ENCODE data around the gene GORASP1. TPM values are rescaled to one million over a fixed set of nuclear protein-coding genes. Genes with fewer than 3 reads are reported as not detected.

Gene GORASP1
- polyA plus RNA-seq, 1 donor (not counting 4 experiments of a cell fraction or from before 2014, with no cell fraction given): 43.7 TPM

GRCh38 chr3:39130693-39131265 is 23.4 kb upstream of the GORASP1 start:
- no peak overlapping the region for H3K9ac ChIP-seq (ENCODE audit: control insufficient read depth, extremely low read depth, insufficient read depth, low read length)
- no peak overlapping the region for H3K4me3 ChIP-seq (ENCODE audit: control insufficient read depth in 2 of 3, extremely low read depth in 1 of 3, insufficient read depth in 2 of 3, low read depth in 1 of 3, low read length in 3 of 3)
- TF ChIP-seq CTCF (optimal IDR thresholded peaks at IDR 0.05 in 1 of 3, IDR thresholded peaks at IDR 0.05 in 1 of 3, conservative IDR thresholded peaks at IDR 0.05 in 1 of 3; ENCODE audit: extremely low read depth in 1 of 3, insufficient read depth in 2 of 3, low read length in 3 of 3): no peak
- no peak for TF ChIP-seq EZH2 (IDR thresholded peaks at IDR 0.05; ENCODE audit: low read length)
- DNase-seq (ENCODE audit: low read depth, low spot score) (no peak), FAIRE-seq (no peak)
- H3K79me2 ChIP-seq (ENCODE audit: control insufficient read depth, insufficient read depth, low read length): no peaks in the 10 kb centered on the region
- H3K4me2 ChIP-seq (ENCODE audit: control insufficient read depth, extremely low read depth, insufficient read depth, low read depth, low read length): no peak overlapping the region
- no peaks in the 10 kb centered on the region for H3K27me3 ChIP-seq (ENCODE audit: control insufficient read depth, extremely low read depth, insufficient read depth, low read length)
- H2AFZ ChIP-seq (ENCODE audit: control insufficient read depth, low read length): no peak overlapping the region
- H3K9me3 ChIP-seq (ENCODE audit: control insufficient read depth, low read depth, low read length): no peaks in the 10 kb centered on the region
- no peaks in the 10 kb centered on the region for H3K9me1 ChIP-seq (ENCODE audit: control insufficient read depth, extremely low read depth, insufficient read depth, low read length)
- dilution Hi-C loops (cut with MboI; ENCODE audit: extremely low pct_ligation_motif_present, low sequenced_read_pairs): no loop called here
- H3K4me1 ChIP-seq (ENCODE audit: control insufficient read depth, extremely low read depth, insufficient read depth, low read length): peaks cover 22% of the 10 kb centered on the region
- H4K20me1 ChIP-seq (ENCODE audit: control insufficient read depth, extremely low read depth, insufficient read depth, low read length): no peaks in the 10 kb centered on the region
- no peak overlapping the region for H3K27ac ChIP-seq (ENCODE audit: control insufficient read depth, insufficient read depth, low read length)
- no peaks in the 10 kb centered on the region for H3K36me3 ChIP-seq (ENCODE audit: control insufficient read depth in 2 of 2, extremely low read depth in 1 of 2, insufficient read depth in 2 of 2, low read length in 2 of 2)

GRCh38 chr3:39130026-39130425 is 22.6 kb upstream of the GORASP1 start:
- H3K27me3 ChIP-seq (ENCODE audit: control insufficient read depth, extremely low read depth, insufficient read depth, low read length): no peaks in the 10 kb centered on the region
- DNase-seq (ENCODE audit: low read depth, low spot score) (no peak), FAIRE-seq (no peak)
- no peaks in the 10 kb centered on the region for H3K9me1 ChIP-seq (ENCODE audit: control insufficient read depth, extremely low read depth, insufficient read depth, low read length)
- H3K9ac ChIP-seq (ENCODE audit: control insufficient read depth, extremely low read depth, insufficient read depth, low read length): no peak overlapping the region
- no peak overlapping the region for H3K27ac ChIP-seq (ENCODE audit: control insufficient read depth, insufficient read depth, low read length)
- H3K9me3 ChIP-seq (ENCODE audit: control insufficient read depth, low read depth, low read length): no peaks in the 10 kb centered on the region
- dilution Hi-C loops (cut with MboI; ENCODE audit: extremely low pct_ligation_motif_present, low sequenced_read_pairs): no loop called here
- no peaks in the 10 kb centered on the region for H3K36me3 ChIP-seq (ENCODE audit: control insufficient read depth in 2 of 2, extremely low read depth in 1 of 2, insufficient read depth in 2 of 2, low read length in 2 of 2)
- no peak overlapping the region for H3K4me3 ChIP-seq (ENCODE audit: control insufficient read depth in 2 of 3, extremely low read depth in 1 of 3, insufficient read depth in 2 of 3, low read depth in 1 of 3, low read length in 3 of 3)
- no peaks in the 10 kb centered on the region for H3K79me2 ChIP-seq (ENCODE audit: control insufficient read depth, insufficient read depth, low read length)
- TF ChIP-seq EZH2 (IDR thresholded peaks at IDR 0.05; ENCODE audit: low read length) (no peak), CTCF (optimal IDR thresholded peaks at IDR 0.05 in 1 of 3, IDR thresholded peaks at IDR 0.05 in 1 of 3, conservative IDR thresholded peaks at IDR 0.05 in 1 of 3; ENCODE audit: extremely low read depth in 1 of 3, insufficient read depth in 2 of 3, low read length in 3 of 3) (no peak)
- no peak overlapping the region for H3K4me2 ChIP-seq (ENCODE audit: control insufficient read depth, extremely low read depth, insufficient read depth, low read depth, low read length)
- no peak overlapping the region for H2AFZ ChIP-seq (ENCODE audit: control insufficient read depth, low read length)
- H3K4me1 ChIP-seq (ENCODE audit: control insufficient read depth, extremely low read depth, insufficient read depth, low read length): peaks cover 27% of the 10 kb centered on the region
- no peaks in the 10 kb centered on the region for H4K20me1 ChIP-seq (ENCODE audit: control insufficient read depth, extremely low read depth, insufficient read depth, low read length)

Data from keratinocyte (primary cell).